HG03520 (cell line): ENCODE data around the gene C5orf24.

Experiments used
- ATAC-seq: cut with Tn5 transposase; IDR thresholded peaks from one replicate; pipeline ENCODE4 v1.9.1; 2021; ENCODE audit warnings: mild to moderate bottlenecking, moderate library complexity; ENCODE audit not compliant: unreplicated experiment

Gene C5orf24

DNA sequence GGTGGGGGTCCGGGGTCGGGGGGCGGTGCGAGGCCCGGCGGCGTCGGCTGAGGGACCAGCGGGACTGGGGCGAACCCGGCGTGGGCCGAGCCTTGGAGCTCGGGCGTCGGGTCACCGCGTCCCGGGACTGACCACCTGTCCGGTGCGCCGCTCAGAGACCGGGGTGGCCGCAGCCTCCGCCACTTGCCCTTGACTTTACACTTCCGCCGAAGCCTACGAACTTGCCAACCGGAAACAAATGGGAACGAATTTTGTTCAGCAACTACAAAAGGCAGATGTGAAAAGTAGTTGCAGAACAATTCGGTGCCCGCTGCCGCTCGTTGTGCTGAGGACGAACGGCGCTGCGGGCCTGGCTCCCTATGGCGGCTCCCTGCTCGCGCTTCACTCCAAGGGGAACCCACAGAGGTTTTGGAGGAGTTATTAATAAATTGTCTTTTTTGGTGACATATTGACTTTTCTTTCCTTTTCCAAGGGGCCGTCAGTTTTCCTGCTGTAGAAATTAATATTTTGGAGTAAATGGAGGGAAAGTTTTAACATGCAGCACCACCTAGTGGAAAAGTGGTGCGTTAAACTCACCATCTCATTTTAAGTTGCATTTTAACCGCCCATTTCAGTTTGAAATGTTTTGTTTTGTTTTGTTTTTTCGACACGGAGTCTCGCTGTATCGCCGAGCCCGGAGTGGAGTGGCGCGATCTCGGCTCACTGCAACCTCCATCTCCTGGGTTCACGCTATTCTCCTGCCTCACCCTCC is 59.7 kb downstream of the C5orf24 start:
- ATAC-seq: no peak

DNA sequence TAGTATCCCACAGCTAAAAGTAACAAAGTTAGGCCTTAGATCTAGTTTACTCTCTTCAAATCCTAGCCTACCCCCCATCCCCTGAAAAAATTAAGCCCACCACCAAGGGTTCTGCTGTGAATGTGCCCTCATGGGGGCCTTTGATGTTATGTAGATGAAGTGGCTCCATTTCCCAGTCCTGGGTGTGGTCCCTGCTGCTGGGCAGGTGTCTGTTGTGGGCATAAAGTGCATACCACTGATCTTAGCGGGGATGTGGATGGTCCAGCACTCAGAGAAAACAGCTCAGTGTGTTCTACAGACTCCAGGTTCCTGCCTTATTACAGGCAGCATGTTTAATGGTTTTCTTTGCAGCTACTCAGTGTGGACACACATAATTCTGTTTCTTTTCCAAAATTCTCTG is 61.0 kb downstream of the C5orf24 start:
- ATAC-seq: no peak
